Stimulated activated CD8-positive, alpha-beta memory T cell treated with anti-CD3 and anti-CD28 coated beads, Interleukin-12 subunit alpha, Interleukin-12 subunit beta, amount 100 ng/mL, for 1 hour (primary cell): ENCODE measurements around the gene FHOD3.

ENCODE experiments used
- DNase-seq: peaks from one replicate; pipeline ENCODE4 v3.0.0-alpha.2; 2020; ENCODE audit warnings: low read depth

The FHOD3 gene

GRCh38 chr18:36667811-36668210 lies 370.3 kb downstream of the FHOD3 start:
- DNase-seq: no peak

GRCh38 chr18:36668349-36668748 lies 370.8 kb downstream of the FHOD3 start:
- DNase-seq: no peak

- DNase-seq: no peak
Observed at GRCh38 chr18:36672437-36673344, 375.2 kb downstream of the FHOD3 start.

GRCh38 chr18:36673452-36673851 lies 375.9 kb downstream of the FHOD3 start:
- DNase-seq: no peak

- no peak for DNase-seq
Observed at GRCh38 chr18:36675076-36675475, 377.6 kb downstream of the FHOD3 start.

GRCh38 chr18:36675542-36675941 lies 378.0 kb downstream of the FHOD3 start:
- DNase-seq: no peak

- DNase-seq: no peak
Observed at GRCh38 chr18:36676629-36677028, 379.1 kb downstream of the FHOD3 start.

- no peak for DNase-seq
Observed at GRCh38 chr18:36680042-36680441, 382.5 kb downstream of the FHOD3 start.

- DNase-seq: no peak
Observed at GRCh38 chr18:36685580-36685979, 388.1 kb downstream of the FHOD3 start.

- no peak for DNase-seq
Observed at GRCh38 chr18:36688020-36688965, 390.8 kb downstream of the FHOD3 start.

GRCh38 chr18:36692371-36692770 lies 394.9 kb downstream of the FHOD3 start:
- DNase-seq: no peak

- DNase-seq: no peak
Observed at GRCh38 chr18:36692921-36693332, 395.4 kb downstream of the FHOD3 start.

GRCh38 chr18:36693931-36694620 lies 396.6 kb downstream of the FHOD3 start:
- DNase-seq: no peak

- DNase-seq: no peak
Observed at GRCh38 chr18:36695806-36696205, 398.3 kb downstream of the FHOD3 start.

- no peak for DNase-seq
Observed at GRCh38 chr18:36697905-36698304, 400.4 kb downstream of the FHOD3 start.

GRCh38 chr18:36700955-36701354 lies 403.4 kb downstream of the FHOD3 start:
- no peak for DNase-seq

GRCh38 chr18:36702401-36703013 lies 405.0 kb downstream of the FHOD3 start:
- DNase-seq: no peak

GRCh38 chr18:36704156-36704555 lies 406.6 kb downstream of the FHOD3 start:
- no peak for DNase-seq

- DNase-seq: no peak
Observed at GRCh38 chr18:36706134-36706881, 408.8 kb downstream of the FHOD3 start.

- no peak for DNase-seq
Observed at GRCh38 chr18:36708366-36708765, 410.9 kb downstream of the FHOD3 start.

- DNase-seq: no peak
Observed at GRCh38 chr18:36709315-36709714, 411.8 kb downstream of the FHOD3 start.
